Fibroblast of mammary gland (primary cell): ENCODE measurements around the gene VGLL3.

Experiments used
- DNase-seq: peaks from one replicate; pipeline ENCODE4 v3.0.0-alpha.2; 2010; ENCODE audit warnings: low read depth
- H3K4me3 ChIP-seq: 2 replicates; pipeline ENCODE4 v1.5.1; 2011; ENCODE audit warnings: low read depth, mild to moderate bottlenecking, low read length, moderate library complexity; ENCODE audit not compliant: control insufficient read depth
- TF ChIP-seq, protein P1 (sequence below): conservative IDR thresholded peaks from 2 replicates; pipeline ENCODE4 v1.5.1; 2011; ENCODE audit warnings: low read depth, low read length, inconsistent platforms; ENCODE audit not compliant: control insufficient read depth, insufficient read depth

VGLL3 gene

GRCh38 chr3:86890741-86891396, 100.1 kb downstream of the VGLL3 start:
- TF ChIP-seq, protein P1, sequence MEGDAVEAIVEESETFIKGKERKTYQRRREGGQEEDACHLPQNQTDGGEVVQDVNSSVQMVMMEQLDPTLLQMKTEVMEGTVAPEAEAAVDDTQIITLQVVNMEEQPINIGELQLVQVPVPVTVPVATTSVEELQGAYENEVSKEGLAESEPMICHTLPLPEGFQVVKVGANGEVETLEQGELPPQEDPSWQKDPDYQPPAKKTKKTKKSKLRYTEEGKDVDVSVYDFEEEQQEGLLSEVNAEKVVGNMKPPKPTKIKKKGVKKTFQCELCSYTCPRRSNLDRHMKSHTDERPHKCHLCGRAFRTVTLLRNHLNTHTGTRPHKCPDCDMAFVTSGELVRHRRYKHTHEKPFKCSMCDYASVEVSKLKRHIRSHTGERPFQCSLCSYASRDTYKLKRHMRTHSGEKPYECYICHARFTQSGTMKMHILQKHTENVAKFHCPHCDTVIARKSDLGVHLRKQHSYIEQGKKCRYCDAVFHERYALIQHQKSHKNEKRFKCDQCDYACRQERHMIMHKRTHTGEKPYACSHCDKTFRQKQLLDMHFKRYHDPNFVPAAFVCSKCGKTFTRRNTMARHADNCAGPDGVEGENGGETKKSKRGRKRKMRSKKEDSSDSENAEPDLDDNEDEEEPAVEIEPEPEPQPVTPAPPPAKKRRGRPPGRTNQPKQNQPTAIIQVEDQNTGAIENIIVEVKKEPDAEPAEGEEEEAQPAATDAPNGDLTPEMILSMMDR: no peak
- no peak overlapping the region for H3K4me3 ChIP-seq
- DNase-seq: no peak
